Measurements from ENCODE around the gene LSAMP.

Gene LSAMP

GRCh38 chr3:116408473-116408872 is 36.8 kb downstream of the LSAMP start:
- TF ChIP-seq, protein P1, sequence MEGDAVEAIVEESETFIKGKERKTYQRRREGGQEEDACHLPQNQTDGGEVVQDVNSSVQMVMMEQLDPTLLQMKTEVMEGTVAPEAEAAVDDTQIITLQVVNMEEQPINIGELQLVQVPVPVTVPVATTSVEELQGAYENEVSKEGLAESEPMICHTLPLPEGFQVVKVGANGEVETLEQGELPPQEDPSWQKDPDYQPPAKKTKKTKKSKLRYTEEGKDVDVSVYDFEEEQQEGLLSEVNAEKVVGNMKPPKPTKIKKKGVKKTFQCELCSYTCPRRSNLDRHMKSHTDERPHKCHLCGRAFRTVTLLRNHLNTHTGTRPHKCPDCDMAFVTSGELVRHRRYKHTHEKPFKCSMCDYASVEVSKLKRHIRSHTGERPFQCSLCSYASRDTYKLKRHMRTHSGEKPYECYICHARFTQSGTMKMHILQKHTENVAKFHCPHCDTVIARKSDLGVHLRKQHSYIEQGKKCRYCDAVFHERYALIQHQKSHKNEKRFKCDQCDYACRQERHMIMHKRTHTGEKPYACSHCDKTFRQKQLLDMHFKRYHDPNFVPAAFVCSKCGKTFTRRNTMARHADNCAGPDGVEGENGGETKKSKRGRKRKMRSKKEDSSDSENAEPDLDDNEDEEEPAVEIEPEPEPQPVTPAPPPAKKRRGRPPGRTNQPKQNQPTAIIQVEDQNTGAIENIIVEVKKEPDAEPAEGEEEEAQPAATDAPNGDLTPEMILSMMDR (IDR thresholded peaks at IDR 0.05; ENCODE audit: extremely low read depth, missing control alignments) = no peak

DNA sequence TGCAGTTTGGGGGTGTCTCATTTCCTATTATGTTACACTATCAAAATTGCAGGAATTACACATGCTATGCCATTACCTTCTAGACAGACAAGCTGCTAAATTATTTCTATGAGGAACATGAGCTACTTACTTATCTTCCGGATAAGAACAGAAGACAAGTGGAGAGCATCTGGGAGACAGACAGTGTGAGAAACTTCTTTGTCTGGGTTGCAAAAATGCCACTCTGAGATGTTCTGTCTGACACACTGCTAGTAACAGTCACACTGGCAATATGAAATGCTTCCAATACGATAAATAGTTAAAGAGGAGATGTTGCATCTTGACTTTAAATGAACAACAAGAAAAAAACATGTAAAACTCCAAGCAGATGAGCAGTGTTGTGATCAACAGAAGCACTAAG is 40.1 kb downstream of the LSAMP start:
- DNase-seq (ENCODE audit: low spot score) = no peak
- TF ChIP-seq, protein P1 (IDR thresholded peaks at IDR 0.05; ENCODE audit: extremely low read depth, missing control alignments) = no peak

More at GRCh38 chr3:116408473-116408872, 36.8 kb downstream of the LSAMP start:
- no peak for DNase-seq (ENCODE audit: low spot score)

GRCh38 chr3:116399701-116400226 is 45.5 kb downstream of the LSAMP start:
- DNase-seq (ENCODE audit: low spot score) = no peak
- TF ChIP-seq, protein P1 (IDR thresholded peaks at IDR 0.05; ENCODE audit: extremely low read depth, missing control alignments) = no peak

GRCh38 chr3:116394365-116394764 is 50.9 kb downstream of the LSAMP start:
- TF ChIP-seq, protein P1 (IDR thresholded peaks at IDR 0.05; ENCODE audit: extremely low read depth, missing control alignments) = no peak
- no peak for DNase-seq (ENCODE audit: low spot score)

- TF ChIP-seq, protein P1 (IDR thresholded peaks at IDR 0.05; ENCODE audit: extremely low read depth, missing control alignments) = no peak
- DNase-seq (ENCODE audit: low spot score) = no peak
Observed at GRCh38 chr3:116393199-116393598, 52.1 kb downstream of the LSAMP start.

DNA sequence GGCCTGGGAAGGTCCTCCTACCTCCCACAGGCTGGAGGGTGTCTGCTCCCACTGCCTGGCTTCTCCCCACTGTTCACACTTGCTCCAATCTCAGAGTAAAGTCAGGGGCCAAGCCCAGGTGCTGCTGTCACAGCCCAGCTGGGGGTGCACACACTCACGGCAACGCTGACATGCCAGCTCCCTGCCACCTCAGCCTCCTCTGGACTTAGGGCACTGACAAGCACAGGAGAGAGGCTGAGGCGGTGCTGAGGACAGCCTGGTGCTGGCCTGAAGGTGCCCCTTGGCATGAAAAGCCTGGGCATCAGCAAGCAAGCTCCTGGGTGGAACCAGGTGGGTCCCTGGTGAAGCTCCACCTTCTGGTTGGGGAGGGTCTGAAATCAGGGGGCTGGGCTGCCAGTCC is 53.0 kb downstream of the LSAMP start:
- DNase-seq (ENCODE audit: low spot score) = no peak
- TF ChIP-seq, protein P1 (IDR thresholded peaks at IDR 0.05; ENCODE audit: extremely low read depth, missing control alignments) = no peak

DNA sequence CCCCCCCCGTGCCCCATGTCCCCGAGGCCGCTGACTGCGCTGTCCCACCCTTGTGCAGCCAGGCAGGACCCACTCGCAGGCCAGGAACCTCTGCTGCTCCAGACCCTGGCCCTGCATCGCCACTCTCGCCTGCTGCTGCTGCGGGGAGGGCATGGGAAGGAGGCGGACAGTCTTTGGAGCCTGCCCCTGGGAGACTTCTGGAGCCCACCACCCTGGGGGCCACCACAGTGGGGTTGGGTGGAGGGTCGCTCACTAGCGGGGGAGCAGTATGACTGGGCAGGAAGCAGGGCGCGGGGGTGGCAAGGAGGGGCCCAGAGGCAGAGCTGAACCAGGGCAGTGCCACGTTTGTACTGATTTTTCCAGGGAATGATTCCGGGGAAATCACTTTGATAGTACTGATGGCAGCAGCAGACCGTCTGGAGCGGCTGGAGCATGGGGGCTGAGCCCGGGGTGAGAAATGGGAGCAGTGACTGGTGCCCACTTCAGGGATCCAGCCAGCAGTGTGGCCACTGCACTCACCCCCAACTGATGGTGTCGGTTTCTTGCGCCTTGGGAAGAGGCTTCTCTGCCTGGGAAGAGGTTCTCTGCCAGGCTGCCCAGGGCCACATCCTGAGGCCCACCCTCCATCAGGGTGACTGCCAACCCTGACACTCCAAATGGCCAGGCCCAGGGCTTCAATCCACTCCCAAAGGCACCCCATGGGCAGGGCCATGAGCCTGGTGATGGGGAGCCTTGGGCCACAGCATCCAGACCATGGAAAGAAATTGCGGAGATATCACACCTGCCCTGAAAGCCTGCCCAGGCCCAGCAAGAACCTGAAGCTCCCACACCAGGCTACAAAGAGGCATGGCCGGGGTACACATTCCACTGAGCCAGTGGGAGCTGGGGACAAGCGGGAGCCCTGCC is 53.7 kb downstream of the LSAMP start:
- DNase-seq (ENCODE audit: low spot score) = no peak
- TF ChIP-seq, protein P1 (IDR thresholded peaks at IDR 0.05; ENCODE audit: extremely low read depth, missing control alignments) = no peak

All from GM20000 (cell line).